Retinal pigment epithelial cell (primary cell): ENCODE measurements around the gene KRTAP10-4.
"Not testable (repeated sequence)": the region's sequence is repeated elsewhere in the genome, so short reads cannot be mapped to it uniquely, and the experiment has no call there.

ENCODE experiments used
- DNase-seq: peaks from one replicate; pipeline ENCODE4 v3.0.0-alpha.2; 2010; ENCODE audit warnings: low read depth
- H3K4me3 ChIP-seq: 2 replicates; pipeline ENCODE4 v1.5.1; 2011; ENCODE audit warnings: mild to moderate bottlenecking, low read length, control low read depth, moderate library complexity
- CTCF ChIP-seq: conservative IDR thresholded peaks from 2 replicates; pipeline ENCODE4 v1.5.1; 2011; ENCODE audit warnings: low read depth, low read length, control low read depth, inconsistent platforms

The KRTAP10-4 gene

GRCh38 chr21:44552136-44552535 lies 21.4 kb upstream of the KRTAP10-4 start:
- no peak for TF ChIP-seq CTCF
- no peak overlapping the region for H3K4me3 ChIP-seq

GRCh38 chr21:44552681-44553080 lies 20.8 kb upstream of the KRTAP10-4 start:
- no peak for DNase-seq
- H3K4me3 ChIP-seq, result no peak overlapping the region
- no peak for TF ChIP-seq CTCF

More at GRCh38 chr21:44552136-44552535, 21.4 kb upstream of the KRTAP10-4 start:
- no peak for DNase-seq

GRCh38 chr21:44555200-44555875 lies 18.2 kb upstream of the KRTAP10-4 start:
- no peak for DNase-seq
- H3K4me3 ChIP-seq, result no peak overlapping the region
- no peak for TF ChIP-seq CTCF

- no peak overlapping the region for H3K4me3 ChIP-seq
- DNase-seq, result no peak
- no peak for TF ChIP-seq CTCF
These were observed 16.6 kb upstream of the KRTAP10-4 start for GRCh38 chr21:44556879-44557278.

GRCh38 chr21:44557491-44558328 lies 15.8 kb upstream of the KRTAP10-4 start:
- TF ChIP-seq CTCF, result no peak
- no peak overlapping the region for H3K4me3 ChIP-seq
- DNase-seq, result no peak

- not testable (repeated sequence) for DNase-seq, H3K4me3 ChIP-seq
These were observed 15.2 kb upstream of the KRTAP10-4 start for GRCh38 chr21:44558329-44558675.

- no peak for DNase-seq
- TF ChIP-seq CTCF, result no peak
- no peak within 1 kb of the TSS for H3K4me3 ChIP-seq
These were observed 14.8 kb upstream of the KRTAP10-4 start, which contains the start of gene KRTAP10-3 for GRCh38 chr21:44558695-44559094. TSS of gene KRTAP10-3 (minus strand) at chr21:44558795. CDS start at chr21:44558715, 80 bp downstream.
